GM23338 (cell line): ENCODE data around the gene EDA. TPM values are rescaled to one million over a fixed set of nuclear protein-coding genes. Genes with fewer than 3 reads are reported as not detected.

Experiments
- ATAC-seq: fragments of 200-7000 bp; cut with Tn5 transposase; 3 replicates; pipeline ENCODE4 v1.9.1; 2020
- DNase-seq: peaks from one replicate; pipeline ENCODE4 v3.0.0-alpha.2; 2015; ENCODE audit warnings: low spot score
- H2AFZ ChIP-seq: fragments of 200-600 bp; sonication (generic); 2 replicates; pipeline ENCODE4 v1.8.0; 2016; ENCODE audit warnings: antibody characterized with exemption, mild to moderate bottlenecking, moderate library complexity
- H3F3A ChIP-seq: fragments of 200-600 bp; sonication (generic); replicated peaks from 2 replicates; pipeline ENCODE4 v1.8.0; 2017; ENCODE audit warnings: antibody characterized with exemption, mixed run types, low read depth
- H3K27ac ChIP-seq: fragments of 200-600 bp; sonication (generic); 2 replicates; pipeline ENCODE4 v1.6.1; 2016; ENCODE audit warnings: low read depth
- H3K27me3 ChIP-seq: fragments of 200-600 bp; sonication (generic); 2 replicates; pipeline ENCODE4 v1.8.0; 2016; ENCODE audit warnings: mild to moderate bottlenecking, mixed run types, moderate library complexity; ENCODE audit not compliant: insufficient read depth
- H3K36me3 ChIP-seq: fragments of 200-600 bp; sonication (generic); 2 replicates; pipeline ENCODE4 v1.8.0; 2016; ENCODE audit warnings: mild to moderate bottlenecking; ENCODE audit not compliant: insufficient read depth
- H3K4me1 ChIP-seq: fragments of 200-600 bp; sonication (generic); 2 replicates; pipeline ENCODE4 v1.8.0; 2016; ENCODE audit warnings: mild to moderate bottlenecking, moderate library complexity; ENCODE audit not compliant: insufficient read depth
- H3K4me2 ChIP-seq: fragments of 200-600 bp; sonication (generic); 2 replicates; pipeline ENCODE4 v1.7.1; 2017; ENCODE audit warnings: mixed run types
- H3K4me3 ChIP-seq: fragments of 200-600 bp; sonication (generic); 2 replicates; pipeline ENCODE4 v1.6.1; 2016; ENCODE audit warnings: mixed run types
- H3K79me2 ChIP-seq: fragments of 200-600 bp; sonication (generic); replicated peaks from 2 replicates; pipeline ENCODE4 v1.8.0; 2017; ENCODE audit warnings: mild to moderate bottlenecking; ENCODE audit not compliant: insufficient read depth
- H3K9me2 ChIP-seq: fragments of 200-600 bp; sonication (generic); 2 replicates; pipeline ENCODE4 v1.8.0; 2017; ENCODE audit not compliant: insufficient read depth
- H4K20me1 ChIP-seq: fragments of 200-600 bp; sonication (generic); replicated peaks from 2 replicates; pipeline ENCODE4 v1.8.0; 2017; ENCODE audit warnings: mild to moderate bottlenecking; ENCODE audit not compliant: insufficient read depth
- H3K27ac Mint-ChIP-seq: 2 replicates; pipeline ENCODE4 v1.8.0; 2020; ENCODE audit warnings: inconsistent platforms, mild to moderate bottlenecking, moderate library complexity, mixed read lengths
- H3K27me3 Mint-ChIP-seq: 3 replicates; pipeline ENCODE4 v1.8.0; 2022; ENCODE audit warnings: low read depth, mild to moderate bottlenecking, moderate library complexity, mixed read lengths, inconsistent platforms; ENCODE audit not compliant: insufficient read depth, poor library complexity
- H3K36me3 Mint-ChIP-seq: 3 replicates; pipeline ENCODE4 v1.8.0; 2021; ENCODE audit warnings: low read depth, mild to moderate bottlenecking, inconsistent platforms, moderate library complexity, mixed read lengths
- H3K4me1 Mint-ChIP-seq: 3 replicates; pipeline ENCODE4 v1.8.0; 2020; ENCODE audit warnings: mild to moderate bottlenecking, inconsistent platforms, mixed read lengths
- H3K4me3 Mint-ChIP-seq: 3 replicates; pipeline ENCODE4 v1.8.0; 2021; ENCODE audit warnings: moderate library complexity, mild to moderate bottlenecking, inconsistent platforms, mixed read lengths
- H3K9me3 Mint-ChIP-seq: 3 replicates; pipeline ENCODE4 v1.8.0; 2020; ENCODE audit warnings: moderate library complexity, mild to moderate bottlenecking, inconsistent platforms, mixed read lengths
- CREB1 ChIP-seq: fragments of 250-450 bp; sonication (Bioruptor Pico); IDR thresholded peaks from 2 replicates; pipeline ENCODE4 v1.5.0; 2020; ENCODE audit warnings: low read depth, mild to moderate bottlenecking, moderate library complexity
- CTCF ChIP-seq, 2 experiments: fragments of 200-600 bp in 1 of 2; sonication (generic) in 1 of 2; conservative IDR thresholded peaks; 2 replicates each; pipeline versions ENCODE4 v1.5.1 to v1.6.1; 2016 to 2017; ENCODE audit warnings: antibody characterized with exemption in 2 of 2, low read depth in 2 of 2, mild to moderate bottlenecking in 2 of 2, moderate library complexity in 1 of 2
- EZH2 ChIP-seq: fragments of 200-600 bp; sonication (generic); IDR thresholded peaks from one replicate; pipeline ENCODE4 v1.8.0; 2017; ENCODE audit warnings: antibody characterized with exemption, mild to moderate bottlenecking, low read depth; ENCODE audit not compliant: unreplicated experiment
- EZH2phosphoT487 ChIP-seq: fragments of 200-600 bp; sonication (generic); IDR thresholded peaks from one replicate; pipeline ENCODE4 v1.8.1; 2018; ENCODE audit warnings: antibody characterized with exemption; ENCODE audit not compliant: unreplicated experiment
- JUNB ChIP-seq: IDR thresholded peaks from one replicate; pipeline ENCODE4 v1.6.1; 2016; ENCODE audit warnings: antibody characterized with exemption; ENCODE audit not compliant: unreplicated experiment
- NANOG ChIP-seq: IDR thresholded peaks from 2 replicates; pipeline ENCODE4 v1.6.1; 2016; ENCODE audit warnings: antibody characterized with exemption, borderline replicate concordance
- POLR2AphosphoS5 ChIP-seq: IDR thresholded peaks from 2 replicates; pipeline ENCODE4 v1.6.1; 2016; ENCODE audit warnings: antibody characterized with exemption, low read depth
- STAT1 ChIP-seq: IDR thresholded peaks from one replicate; pipeline ENCODE4 v1.6.1; 2016; ENCODE audit warnings: antibody characterized with exemption; ENCODE audit not compliant: unreplicated experiment
- ZNF114 ChIP-seq: fragments of 250-450 bp; sonication (Bioruptor Pico); IDR thresholded peaks from 2 replicates; pipeline ENCODE4 v1.5.0; 2020; ENCODE audit warnings: mild to moderate bottlenecking, moderate library complexity
- ZNF331 ChIP-seq: fragments of 250-450 bp; sonication (Bioruptor Pico); IDR thresholded peaks from 2 replicates; pipeline ENCODE4 v1.5.0; 2020; ENCODE audit warnings: low read depth, mild to moderate bottlenecking, moderate library complexity
- ZNF462 ChIP-seq: fragments of 250-450 bp; sonication (Bioruptor Pico); IDR thresholded peaks from 2 replicates; pipeline ENCODE4 v1.5.0; 2020; ENCODE audit warnings: mild to moderate bottlenecking, moderate library complexity
- polyA plus RNA-seq: library from polyadenylated mRNA; unstranded; fragments of >200 nt; fragmentation: Nextera tagmentation; extraction: Ambion mirVana; gene quantifications from 2 replicates; pipeline ENCODE4 v1.2.1, GENCODE V29; 2016
- total RNA-seq: library from RNA; depleted of rRNA; stranded (reverse); fragments of >200 nt; shearing (Covaris generic); gene quantifications from 2 replicates; pipeline ENCODE4 v1.2.3, GENCODE V29; 2014
- TF ChIP-seq, protein P1 (sequence below): IDR thresholded peaks from one replicate; pipeline ENCODE4 v1.6.1; 2018; ENCODE audit warnings: antibody characterized with exemption; ENCODE audit not compliant: unreplicated experiment
- TF ChIP-seq, protein P2 (sequence below): IDR thresholded peaks from 2 replicates; pipeline ENCODE4 v1.6.1; 2016; ENCODE audit warnings: antibody characterized with exemption

EDA gene
- total and polyA plus RNA-seq, 2 experiments from 2014 or later: 6.6 to 19.6 TPM

DNA sequence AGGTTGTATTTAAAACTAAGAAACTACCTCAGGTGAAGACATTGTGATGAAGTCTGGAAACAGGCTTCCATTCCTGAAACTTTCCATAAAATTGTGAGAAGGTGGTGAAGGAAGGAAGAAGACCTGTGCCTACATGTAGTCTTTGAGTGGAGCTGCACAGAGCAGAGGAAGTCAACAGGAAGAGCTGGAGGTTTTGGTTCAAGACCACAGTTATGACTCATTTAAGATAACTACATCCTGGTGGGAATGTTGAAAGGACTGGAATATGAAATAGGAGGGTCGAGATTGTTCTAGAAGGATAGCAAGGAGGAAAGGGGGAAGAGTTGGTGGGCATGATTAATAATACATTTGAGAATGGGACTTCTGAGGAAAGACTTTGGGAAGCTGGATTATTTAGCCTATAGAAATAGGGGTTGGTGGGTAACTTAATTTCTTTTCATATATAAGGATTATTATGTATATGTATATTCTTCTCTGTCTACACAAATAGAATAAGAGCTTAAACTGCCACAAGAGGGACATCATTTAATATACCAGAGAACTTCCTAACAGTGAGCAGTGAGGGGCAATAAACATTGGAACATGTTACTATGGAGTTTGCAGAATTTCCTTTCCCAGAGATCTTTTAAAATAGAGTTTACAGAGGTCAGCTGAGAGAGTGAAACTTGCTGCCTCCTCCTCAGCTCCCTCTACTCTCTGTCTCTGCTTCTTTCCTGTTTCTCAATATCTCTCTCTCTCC lies 410.4 kb downstream of the EDA start:
- H3K36me3 Mint-ChIP-seq: no peaks in the 10 kb centered on the region
- DNase-seq (no peak), ATAC-seq (no peak)
- TF ChIP-seq, protein P1, sequence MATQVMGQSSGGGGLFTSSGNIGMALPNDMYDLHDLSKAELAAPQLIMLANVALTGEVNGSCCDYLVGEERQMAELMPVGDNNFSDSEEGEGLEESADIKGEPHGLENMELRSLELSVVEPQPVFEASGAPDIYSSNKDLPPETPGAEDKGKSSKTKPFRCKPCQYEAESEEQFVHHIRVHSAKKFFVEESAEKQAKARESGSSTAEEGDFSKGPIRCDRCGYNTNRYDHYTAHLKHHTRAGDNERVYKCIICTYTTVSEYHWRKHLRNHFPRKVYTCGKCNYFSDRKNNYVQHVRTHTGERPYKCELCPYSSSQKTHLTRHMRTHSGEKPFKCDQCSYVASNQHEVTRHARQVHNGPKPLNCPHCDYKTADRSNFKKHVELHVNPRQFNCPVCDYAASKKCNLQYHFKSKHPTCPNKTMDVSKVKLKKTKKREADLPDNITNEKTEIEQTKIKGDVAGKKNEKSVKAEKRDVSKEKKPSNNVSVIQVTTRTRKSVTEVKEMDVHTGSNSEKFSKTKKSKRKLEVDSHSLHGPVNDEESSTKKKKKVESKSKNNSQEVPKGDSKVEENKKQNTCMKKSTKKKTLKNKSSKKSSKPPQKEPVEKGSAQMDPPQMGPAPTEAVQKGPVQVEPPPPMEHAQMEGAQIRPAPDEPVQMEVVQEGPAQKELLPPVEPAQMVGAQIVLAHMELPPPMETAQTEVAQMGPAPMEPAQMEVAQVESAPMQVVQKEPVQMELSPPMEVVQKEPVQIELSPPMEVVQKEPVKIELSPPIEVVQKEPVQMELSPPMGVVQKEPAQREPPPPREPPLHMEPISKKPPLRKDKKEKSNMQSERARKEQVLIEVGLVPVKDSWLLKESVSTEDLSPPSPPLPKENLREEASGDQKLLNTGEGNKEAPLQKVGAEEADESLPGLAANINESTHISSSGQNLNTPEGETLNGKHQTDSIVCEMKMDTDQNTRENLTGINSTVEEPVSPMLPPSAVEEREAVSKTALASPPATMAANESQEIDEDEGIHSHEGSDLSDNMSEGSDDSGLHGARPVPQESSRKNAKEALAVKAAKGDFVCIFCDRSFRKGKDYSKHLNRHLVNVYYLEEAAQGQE: no peak
- TF ChIP-seq JUNB (no peak), EZH2 (no peak), CTCF (conservative IDR thresholded peaks at IDR 0.05; ENCODE audit: low read depth in 2 of 2) (no peak), EZH2phosphoT487 (no peak), CREB1 (CRISPR knock-in tag) (no peak), STAT1 (no peak), ZNF331 (CRISPR knock-in tag) (no peak), ZNF462 (CRISPR knock-in tag) (no peak), NANOG (no peak), ZNF114 (no peak), POLR2AphosphoS5 (no peak)
- TF ChIP-seq, protein P2, sequence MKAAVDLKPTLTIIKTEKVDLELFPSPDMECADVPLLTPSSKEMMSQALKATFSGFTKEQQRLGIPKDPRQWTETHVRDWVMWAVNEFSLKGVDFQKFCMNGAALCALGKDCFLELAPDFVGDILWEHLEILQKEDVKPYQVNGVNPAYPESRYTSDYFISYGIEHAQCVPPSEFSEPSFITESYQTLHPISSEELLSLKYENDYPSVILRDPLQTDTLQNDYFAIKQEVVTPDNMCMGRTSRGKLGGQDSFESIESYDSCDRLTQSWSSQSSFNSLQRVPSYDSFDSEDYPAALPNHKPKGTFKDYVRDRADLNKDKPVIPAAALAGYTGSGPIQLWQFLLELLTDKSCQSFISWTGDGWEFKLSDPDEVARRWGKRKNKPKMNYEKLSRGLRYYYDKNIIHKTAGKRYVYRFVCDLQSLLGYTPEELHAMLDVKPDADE: no peak
- Histone ChIP-seq H3K4me2 (no peak overlapping the region), H4K20me1 (no peaks in the 10 kb centered on the region), H3K27me3 (no peaks in the 10 kb centered on the region), H3K9me2 (no peaks in the 10 kb centered on the region), H3K36me3 (no peaks in the 10 kb centered on the region), H3K79me2 (no peaks in the 10 kb centered on the region), H3K4me1 (no peaks in the 10 kb centered on the region), H3K27ac (no peak overlapping the region), H3F3A (no peaks in the 10 kb centered on the region), H2AFZ (no peak overlapping the region), H3K4me3 (no peak overlapping the region)
- H3K27ac Mint-ChIP-seq: no peak overlapping the region
- no peaks in the 10 kb centered on the region for H3K9me3 Mint-ChIP-seq
- H3K4me3 Mint-ChIP-seq: no peak overlapping the region
- H3K4me1 Mint-ChIP-seq: peaks cover 10% of the 10 kb centered on the region
- no peaks in the 10 kb centered on the region for H3K27me3 Mint-ChIP-seq
